ENCODE data around the gene HOXA7.

GRCh38 chr7:27140126-27140857 lies 16.2 kb downstream of the HOXA7 start:
- TF ChIP-seq EZH2 (IDR thresholded peaks at IDR 0.05; ENCODE audit: insufficient read depth, poor library complexity, severe bottlenecking) (no peak), EZH2phosphoT487 (IDR thresholded peaks at IDR 0.05; ENCODE audit: insufficient read depth, low read depth) (no peak)
